HG02973 (cell line): Measurements from ENCODE around the gene ZNF469.

Experiments
- ATAC-seq: cut with Tn5 transposase; IDR thresholded peaks from one replicate; pipeline ENCODE4 v1.9.1; 2021; ENCODE audit warnings: moderate library complexity; ENCODE audit not compliant: unreplicated experiment

ZNF469 gene

GRCh38 chr16:88421871-88422433, 39.2 kb downstream of the ZNF469 start:
- ATAC-seq, result no peak

DNA sequence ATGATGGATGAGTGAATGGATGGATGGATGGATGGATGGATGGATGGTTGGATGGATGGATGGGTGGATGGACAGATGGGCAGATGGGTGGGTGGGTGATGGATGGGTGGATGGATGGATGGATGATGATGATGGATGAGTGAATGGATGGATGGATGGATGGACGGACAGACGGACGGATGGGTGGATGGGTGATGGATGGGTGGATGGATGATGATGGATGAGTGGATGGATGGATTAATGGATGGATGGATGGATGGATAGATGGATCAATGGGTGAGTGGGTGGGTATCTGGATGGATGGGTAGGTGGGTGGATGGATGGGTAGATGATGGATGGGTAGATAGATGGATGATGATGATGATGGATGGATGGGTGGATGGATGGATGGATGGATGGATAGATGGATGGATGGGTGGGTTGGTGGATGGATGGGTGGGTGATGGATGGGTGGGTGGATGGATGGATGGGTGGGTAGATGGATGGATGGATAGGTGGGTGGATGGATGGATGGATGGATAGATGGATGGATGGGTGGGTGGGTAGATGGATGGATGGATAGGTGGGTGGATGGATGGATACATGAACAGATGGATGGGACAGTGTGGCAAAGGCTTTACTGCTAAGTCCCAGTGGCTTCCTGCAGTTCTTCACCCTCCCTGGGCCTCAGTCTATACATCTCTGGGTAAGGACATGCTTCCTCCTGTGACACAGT, 40.1 kb downstream of the ZNF469 start:
- no peak for ATAC-seq

DNA sequence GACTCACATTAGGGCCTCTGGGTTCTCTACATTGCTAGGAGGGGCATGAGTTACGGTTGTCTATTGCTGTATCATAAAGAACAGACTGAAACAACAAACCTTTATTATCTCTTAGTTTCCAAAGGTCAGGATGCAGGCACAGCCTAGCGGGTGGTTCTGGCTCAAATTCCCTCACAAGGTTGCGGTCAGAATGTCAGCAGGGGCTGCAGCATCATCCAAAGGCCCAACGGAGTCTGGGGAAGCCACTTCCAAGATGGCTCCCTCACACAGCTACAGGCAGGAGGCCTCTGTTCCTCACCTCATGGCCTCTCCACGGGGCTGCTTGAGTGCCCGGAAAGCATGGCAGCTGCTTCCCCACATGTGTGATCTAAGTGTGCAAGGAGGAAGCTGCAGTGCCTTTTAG, 40.7 kb downstream of the ZNF469 start:
- no peak for ATAC-seq

DNA sequence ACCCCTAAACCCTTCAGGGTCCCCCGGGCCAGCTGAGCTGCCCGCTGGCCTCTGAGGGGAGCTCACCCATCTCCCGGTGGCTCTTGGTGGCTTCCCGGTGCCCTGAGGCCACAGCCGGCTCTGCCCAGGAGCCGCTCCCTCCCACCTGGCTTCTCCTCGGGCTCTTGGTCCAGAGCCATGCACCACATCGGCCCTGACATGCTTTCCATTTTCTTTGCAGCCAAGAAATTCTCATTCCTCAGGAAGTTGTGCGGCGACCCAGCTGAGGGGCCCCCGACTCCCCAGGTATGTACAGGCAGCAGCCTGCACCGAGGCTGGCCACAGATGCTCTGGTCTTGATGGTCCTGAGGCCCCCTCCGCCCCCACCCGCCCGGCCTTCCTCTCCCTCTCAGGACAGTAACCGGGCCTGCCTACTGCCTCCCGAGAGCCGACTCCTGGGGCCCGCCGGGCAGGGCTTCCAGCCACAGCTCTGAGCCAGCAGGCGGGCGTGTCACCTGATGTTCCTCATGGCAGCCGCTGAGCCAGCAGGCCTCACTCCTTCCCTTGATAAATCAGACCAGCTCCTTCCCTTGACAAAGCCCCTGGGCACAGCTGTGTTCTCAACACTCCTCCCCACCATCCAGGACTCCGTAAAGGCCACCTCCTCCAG, 42.0 kb downstream of the ZNF469 start:
- no peak for ATAC-seq

DNA sequence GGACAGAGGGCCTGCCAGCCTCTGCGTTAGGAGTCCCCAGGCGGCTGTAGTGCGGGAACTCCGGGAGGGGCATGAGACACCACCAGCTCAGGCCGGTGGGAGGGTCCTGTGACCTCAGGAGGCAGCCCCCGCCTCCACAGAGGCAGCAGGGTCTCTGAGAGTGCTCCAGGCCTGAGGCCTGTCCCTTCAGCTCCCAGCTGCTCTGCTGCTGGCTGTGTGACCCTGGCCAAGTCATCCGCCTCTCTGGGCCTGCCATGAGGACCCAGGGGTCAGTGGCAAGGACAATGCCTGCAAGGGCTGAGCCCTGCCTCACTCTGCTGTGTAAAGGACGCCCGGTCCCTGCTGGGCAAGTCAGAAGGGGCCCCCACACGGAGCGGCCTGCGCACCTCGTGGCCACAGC, 43.3 kb downstream of the ZNF469 start:
- ATAC-seq, result no peak

DNA sequence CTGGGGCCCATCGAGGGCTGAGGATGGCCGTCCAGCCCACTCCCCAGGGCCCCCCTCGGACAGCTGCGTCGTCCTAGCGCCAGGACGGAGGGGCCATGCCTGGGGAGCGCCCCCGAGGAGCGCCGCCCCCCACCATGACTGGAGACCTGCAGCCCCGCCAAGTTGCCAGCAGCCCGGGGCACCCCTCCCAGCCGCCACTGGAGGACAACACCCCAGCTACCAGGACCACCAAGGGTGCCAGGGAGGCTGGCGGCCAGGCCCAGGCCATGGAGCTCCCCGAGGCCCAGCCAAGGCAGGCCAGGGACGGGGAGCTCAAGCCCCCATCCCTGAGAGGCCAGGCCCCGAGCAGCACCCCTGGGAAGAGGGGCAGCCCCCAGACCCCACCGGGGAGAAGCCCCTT, 44.6 kb downstream of the ZNF469 start:
- no peak for ATAC-seq

DNA sequence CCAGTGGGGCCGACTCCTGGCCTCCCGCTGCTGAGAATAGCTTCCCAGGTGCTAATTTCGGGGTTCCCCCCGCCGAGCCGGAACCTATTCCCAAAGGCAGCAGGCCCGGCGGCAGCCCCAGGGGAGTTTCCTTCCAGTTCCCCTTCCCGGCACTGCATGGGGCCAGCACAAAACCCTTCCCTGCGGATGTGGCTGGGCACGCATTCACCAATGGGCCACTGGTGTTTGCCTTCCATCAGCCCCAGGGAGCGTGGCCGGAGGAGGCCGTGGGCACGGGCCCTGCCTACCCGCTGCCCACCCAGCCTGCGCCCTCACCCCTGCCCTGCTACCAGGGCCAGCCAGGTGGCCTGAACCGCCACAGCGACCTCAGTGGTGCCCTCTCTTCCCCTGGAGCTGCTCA, 45.4 kb downstream of the ZNF469 start:
- no peak for ATAC-seq

- no peak for ATAC-seq
Observed at GRCh38 chr16:88428616-88429386, 46.0 kb downstream of the ZNF469 start.

GRCh38 chr16:88429387-88430184, 46.8 kb downstream of the ZNF469 start:
- no peak for ATAC-seq

DNA sequence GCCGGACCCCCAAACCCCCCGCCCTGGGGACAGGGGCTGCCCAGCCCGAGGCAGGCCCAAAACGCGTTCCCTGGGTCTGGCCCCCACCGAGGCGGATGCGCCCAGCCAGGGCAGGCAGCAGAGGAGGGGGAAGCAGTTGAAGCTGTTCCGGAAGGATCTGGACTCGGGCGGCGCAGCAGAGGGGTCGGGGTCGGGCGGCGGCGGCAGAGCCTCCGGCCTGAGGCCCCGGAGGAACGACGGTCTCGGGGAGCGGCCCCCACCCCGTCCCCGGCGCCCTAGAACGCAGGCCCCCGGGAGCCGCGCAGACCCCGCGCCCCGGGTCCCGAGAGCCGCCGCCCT, 47.4 kb downstream of the ZNF469 start:
- ATAC-seq, result no peak

GRCh38 chr16:88430524-88431446, 48.0 kb downstream of the ZNF469 start:
- ATAC-seq, result no peak

DNA sequence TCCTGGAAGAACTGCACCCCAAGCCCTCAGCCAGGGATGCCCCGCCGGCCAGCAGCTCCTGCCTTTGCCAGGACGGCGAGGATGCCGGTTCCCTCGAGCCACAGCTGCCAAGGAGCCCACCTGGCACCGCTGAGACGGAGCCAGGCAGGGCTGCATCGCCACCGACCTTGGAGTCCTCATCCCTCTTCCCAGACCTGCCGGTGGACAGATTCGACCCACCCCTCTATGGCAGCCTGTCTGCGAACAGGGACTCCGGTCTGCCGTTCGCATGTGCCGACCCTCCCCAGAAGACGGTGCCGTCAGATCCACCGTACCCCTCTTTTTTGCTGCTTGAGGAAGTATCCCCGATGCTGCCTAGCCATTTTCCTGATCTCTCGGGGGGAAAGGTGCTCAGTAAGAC, 48.9 kb downstream of the ZNF469 start:
- no peak for ATAC-seq

GRCh38 chr16:88432174-88432573, 49.4 kb downstream of the ZNF469 start:
- ATAC-seq, result no peak
